SK-N-SH (cell line): ENCODE results near the gene RAD23A. TPM values are rescaled to one million over a fixed set of nuclear protein-coding genes. Genes with fewer than 3 reads are reported as not detected.

Source experiments
- CTCF ChIA-PET: fragments of 300-600, 350-600 bp; formaldehyde crosslinking; extraction: SDS; loops from one replicate; lab custom pipeline; 2021; lab: Yijun Ruan, JAX
- POLR2A ChIA-PET: fragments of 350-600 bp; sonication (Branson Sonifier 250); formaldehyde crosslinking; extraction: SDS; loops from one replicate; lab custom pipeline; 2020; ENCODE audit warnings: antibody characterized with exemption, inconsistent platforms; lab: Yijun Ruan, JAX
- DNase-seq: peaks from one replicate; pipeline ENCODE4 v3.0.0; 2012
- H2AFZ ChIP-seq: fragments of 200-600 bp; sonication (generic); 2 replicates; pipeline ENCODE4 v1.8.1; 2016; ENCODE audit warnings: antibody characterized with exemption, mild to moderate bottlenecking, low read depth
- H3F3A ChIP-seq: fragments of 200-600 bp; sonication (generic); replicated peaks from 2 replicates; pipeline ENCODE3; 2016; ENCODE audit warnings: antibody characterized with exemption, mild to moderate bottlenecking; ENCODE audit not compliant: insufficient read depth
- H3K27ac ChIP-seq, 2 experiments: fragments of 200-500 bp in 1 of 2; fragments of 200-600 bp in 1 of 2; sonication (Bioruptor generic) in 1 of 2; sonication (generic), shearing (Covaris generic) in 1 of 2; 2 replicates each; pipeline versions ENCODE4 v1.5.1 to v1.6.1; 2014 to 2016; ENCODE audit warnings: low read depth in 2 of 2, inconsistent platforms in 1 of 2, low read length in 1 of 2, mild to moderate bottlenecking in 1 of 2, mixed read lengths in 1 of 2
- H3K27me3 ChIP-seq: fragments of 200-600 bp; sonication (generic), shearing (Covaris generic); 2 replicates; pipeline ENCODE4 v1.6.1; 2016; ENCODE audit warnings: mixed run types; ENCODE audit not compliant: insufficient read depth
- H3K36me3 ChIP-seq, 2 experiments: fragments of 200-500 bp in 1 of 2; fragments of 200-600 bp in 1 of 2; sonication (Bioruptor generic) in 1 of 2; sonication (generic) in 1 of 2; replicated peaks in 1 of 2; 2 replicates each; pipeline versions ENCODE3 to v1.5.1; 2014 to 2016; ENCODE audit warnings: low read length in 1 of 2, mild to moderate bottlenecking in 1 of 2; ENCODE audit not compliant: insufficient read depth in 2 of 2, control insufficient read depth in 1 of 2
- H3K4me1 ChIP-seq, 2 experiments: fragments of 200-500 bp in 1 of 2; fragments of 200-600 bp in 1 of 2; sonication (Bioruptor generic) in 1 of 2; sonication (generic), shearing (Covaris generic) in 1 of 2; 2 replicates each; pipeline versions ENCODE4 v1.5.1 to v1.6.1; 2014 to 2016; ENCODE audit warnings: low read depth in 1 of 2, low read length in 1 of 2, mixed run types in 1 of 2; ENCODE audit not compliant: insufficient read depth in 2 of 2, control insufficient read depth in 1 of 2
- H3K4me2 ChIP-seq: fragments of 200-600 bp; sonication (generic), shearing (Covaris generic); 2 replicates; pipeline ENCODE4 v1.6.1; 2017; ENCODE audit warnings: mixed run types
- H3K4me3 ChIP-seq, 2 experiments: fragments of 200-500 bp in 1 of 2; fragments of 200-600 bp in 1 of 2; sonication (Bioruptor generic) in 1 of 2; sonication (generic), shearing (Covaris generic) in 1 of 2; 2 replicates each; pipeline versions ENCODE4 v1.5.1 to v1.8.1; 2014 to 2016; ENCODE audit warnings: low read depth in 2 of 2, inconsistent platforms in 1 of 2, low read length in 1 of 2, mild to moderate bottlenecking in 1 of 2, mixed read lengths in 1 of 2, moderate library complexity in 1 of 2
- H3K79me2 ChIP-seq: fragments of 200-600 bp; sonication (generic); 2 replicates; pipeline ENCODE4 v1.8.1; 2017; ENCODE audit warnings: mild to moderate bottlenecking; ENCODE audit not compliant: insufficient read depth
- H3K9ac ChIP-seq: fragments of 200-600 bp; sonication (generic); 2 replicates; pipeline ENCODE4 v1.6.1; 2017; ENCODE audit warnings: mixed run types
- H3K9me2 ChIP-seq: fragments of 200-600 bp; sonication (generic); 2 replicates; pipeline ENCODE4 v1.6.1; 2017; ENCODE audit warnings: mixed run types
- H3K9me3 ChIP-seq: fragments of 200-600 bp; sonication (generic); 2 replicates; pipeline ENCODE4 v1.6.1; 2017; ENCODE audit warnings: mixed run types, mild to moderate bottlenecking, moderate library complexity
- H4K20me1 ChIP-seq: fragments of 200-600 bp; sonication (generic); 2 replicates; pipeline ENCODE4 v1.6.1; 2017; ENCODE audit warnings: mild to moderate bottlenecking, mixed run types; ENCODE audit not compliant: insufficient read depth
- CHD2 ChIP-seq: fragments of 150-350 bp; IDR thresholded peaks from 2 replicates; pipeline ENCODE4 v1.6.1; 2018; ENCODE audit warnings: low read length; ENCODE audit not compliant: partially characterized antibody
- FOXJ3 ChIP-seq: sonication (generic); formaldehyde crosslinking; IDR thresholded peaks from 2 replicates; pipeline ENCODE4 v1.5.1; 2020; ENCODE audit warnings: mild to moderate bottlenecking, missing genetic modification reagents
- GABPA ChIP-seq: IDR thresholded peaks from 2 replicates; pipeline ENCODE4 v1.4.0; 2012; ENCODE audit warnings: low read depth, mild to moderate bottlenecking
- GATA2 ChIP-seq: sonication (generic); formaldehyde crosslinking; IDR thresholded peaks from 2 replicates; pipeline ENCODE4 v1.5.0; 2020; ENCODE audit warnings: mild to moderate bottlenecking, missing genetic modification reagents
- JUND ChIP-seq: IDR thresholded peaks from 2 replicates; pipeline ENCODE4 v1.4.0; 2012
- RAD21 ChIP-seq: IDR thresholded peaks from 2 replicates; pipeline ENCODE4 v1.6.1; 2012; ENCODE audit warnings: mild to moderate bottlenecking, low read length
- YY1 ChIP-seq: IDR thresholded peaks from 2 replicates; pipeline ENCODE4 v1.4.0; 2012; ENCODE audit warnings: low read depth, mild to moderate bottlenecking
- WGBS: methylation state at CpG from one replicate; pipeline ENCODE4 v1.1.6; 2017; ENCODE audit warnings: low lambda C conversion rate; 5-methylcytosine and 5-hydroxymethylcytosine counted together
- polyA plus RNA-seq, 3 experiments: library from polyadenylated mRNA; depleted of rRNA; stranded (reverse); fragments of >200 nt; gene quantifications; 2 replicates each; pipeline ENCODE4 v1.2.3, GENCODE V29; 2012
- TF ChIP-seq, protein P1 (sequence below): IDR thresholded peaks from 2 replicates; pipeline ENCODE4 v1.4.0; 2012; ENCODE audit warnings: low read depth, borderline replicate concordance

Gene RAD23A
- polyA plus RNA-seq, 1 of the 3 experiments (the other 2 are of a cell fraction), result 116 TPM

DNA sequence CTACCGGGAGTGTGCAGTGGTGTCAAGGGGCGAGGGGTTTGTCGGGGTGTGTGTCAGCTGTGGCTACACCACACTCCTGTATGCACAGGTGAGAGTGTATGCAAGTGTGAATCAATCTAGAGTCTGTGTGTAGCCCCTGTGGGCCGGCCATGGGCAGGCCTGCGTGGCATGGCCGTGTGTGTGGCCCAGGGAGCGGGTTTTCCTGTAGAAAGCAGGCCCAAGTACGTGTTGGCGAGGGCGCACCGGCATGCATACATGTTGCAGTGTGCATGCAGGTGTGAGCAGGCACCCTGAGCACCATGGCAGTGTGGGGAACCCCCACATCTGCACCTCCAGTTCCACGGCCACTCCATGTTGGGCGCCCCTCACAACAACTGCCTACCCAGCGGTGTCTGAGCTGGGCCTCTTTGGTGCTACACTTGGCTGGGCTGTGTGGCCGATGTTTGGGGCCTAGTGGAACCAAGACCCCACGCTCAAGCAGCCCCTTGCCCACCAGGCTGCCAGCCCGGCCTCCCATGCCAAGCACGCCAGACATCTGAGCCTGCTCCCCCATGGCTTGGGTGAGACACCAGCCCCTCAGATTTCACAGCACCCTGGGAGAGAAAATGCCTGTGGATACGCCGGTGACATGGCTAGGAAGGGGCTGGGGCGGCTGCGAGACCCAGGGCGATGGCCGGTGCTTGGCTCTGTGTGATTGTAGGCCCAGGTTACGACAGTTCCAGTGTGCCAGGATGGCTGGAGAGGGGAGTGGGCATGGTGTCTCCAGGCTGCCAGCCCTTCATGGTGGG lies 51.7 kb downstream of the RAD23A start:
- Histone ChIP-seq H3K27ac (no peak overlapping the region), H3K4me1 (peaks cover 0 to 17% of the 10 kb centered on the region in 2 experiments; a peak in 1 of 4 replicates), H3K36me3 (no peaks in the 10 kb centered on the region), H3K4me3 (peak overlapping the region in 1 of 2 experiments; percentile 76; a peak in 1 of 4 replicates), H2AFZ (no peak overlapping the region), H3K4me2 (peak overlapping the region; percentile 92), H3K9me3 (no peaks in the 10 kb centered on the region), H3F3A (peaks cover 3% of the 10 kb centered on the region), H3K79me2 (peaks cover 40% of the 10 kb centered on the region), H3K9ac (no peak overlapping the region), H3K27me3 (no peaks in the 10 kb centered on the region), H3K9me2 (no peaks in the 10 kb centered on the region), H4K20me1 (peaks cover 9% of the 10 kb centered on the region; the same call in 1 of the 2 replicates)
- DNase-seq, result no peak
- CTCF ChIA-PET, result interaction anchor here (1.0 to 2.5 kb wide), 6 partner anchors 14 to 97 kb away, joined by 3 to 12 read pairs (median 5); no protein-coding TSS in a partner anchor
- 97% methylated on average over 19 of the region's 25 CpGs for WGBS
- TF ChIP-seq RAD21 (no peak), CHD2 (no peak), GATA2 (CRISPR knock-in tag) (no peak), YY1 (no peak), GABPA (no peak)
- TF ChIP-seq, protein P1, sequence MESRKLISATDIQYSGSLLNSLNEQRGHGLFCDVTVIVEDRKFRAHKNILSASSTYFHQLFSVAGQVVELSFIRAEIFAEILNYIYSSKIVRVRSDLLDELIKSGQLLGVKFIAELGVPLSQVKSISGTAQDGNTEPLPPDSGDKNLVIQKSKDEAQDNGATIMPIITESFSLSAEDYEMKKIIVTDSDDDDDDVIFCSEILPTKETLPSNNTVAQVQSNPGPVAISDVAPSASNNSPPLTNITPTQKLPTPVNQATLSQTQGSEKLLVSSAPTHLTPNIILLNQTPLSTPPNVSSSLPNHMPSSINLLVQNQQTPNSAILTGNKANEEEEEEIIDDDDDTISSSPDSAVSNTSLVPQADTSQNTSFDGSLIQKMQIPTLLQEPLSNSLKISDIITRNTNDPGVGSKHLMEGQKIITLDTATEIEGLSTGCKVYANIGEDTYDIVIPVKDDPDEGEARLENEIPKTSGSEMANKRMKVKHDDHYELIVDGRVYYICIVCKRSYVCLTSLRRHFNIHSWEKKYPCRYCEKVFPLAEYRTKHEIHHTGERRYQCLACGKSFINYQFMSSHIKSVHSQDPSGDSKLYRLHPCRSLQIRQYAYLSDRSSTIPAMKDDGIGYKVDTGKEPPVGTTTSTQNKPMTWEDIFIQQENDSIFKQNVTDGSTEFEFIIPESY, result no peak
- POLR2A ChIA-PET, result no interaction called here

DNA sequence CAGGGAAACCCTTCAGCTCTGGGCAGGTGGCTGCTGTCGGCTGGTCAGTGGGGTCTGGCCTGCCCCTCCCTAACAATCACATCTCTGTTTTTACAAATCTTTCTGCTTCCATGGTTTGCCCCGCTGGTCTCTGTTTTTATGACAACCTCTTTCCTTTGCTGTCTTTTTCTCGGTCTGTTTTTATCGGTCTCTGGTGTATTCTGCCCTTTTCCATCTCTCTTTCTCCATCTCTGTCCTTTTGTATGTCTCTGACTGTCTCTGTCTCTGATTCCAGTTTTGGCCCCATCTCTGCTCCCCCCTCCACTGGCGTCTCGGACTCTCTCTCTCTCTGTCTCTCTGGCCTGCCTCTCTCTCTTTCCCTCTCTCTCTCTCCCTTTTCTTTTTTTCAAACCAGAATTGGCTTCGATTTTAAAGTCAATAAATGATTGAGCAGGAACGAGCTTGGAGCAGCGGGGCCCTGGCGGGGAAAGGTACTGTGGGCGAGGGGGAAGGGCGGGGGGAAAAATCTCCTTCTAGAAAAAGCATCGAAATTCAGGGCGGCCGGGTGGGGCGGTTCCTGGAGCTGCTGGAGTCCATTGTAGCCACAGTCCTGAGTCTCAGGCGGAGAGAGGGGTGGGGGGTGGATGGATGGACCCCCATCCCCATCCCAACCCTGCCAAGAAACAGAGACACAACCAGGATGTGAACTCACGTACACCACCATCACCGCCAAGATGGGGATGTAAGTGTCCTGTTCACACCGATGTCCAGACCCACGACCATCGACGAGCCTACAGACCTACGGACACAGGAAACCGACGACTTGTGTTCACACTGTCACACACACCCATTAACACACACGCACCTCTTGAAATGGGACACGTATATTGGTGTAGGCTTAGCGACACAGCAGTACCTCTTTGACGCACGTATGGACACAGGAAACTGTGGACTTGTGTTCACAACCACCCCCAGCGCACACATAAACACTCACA lies 52.6 kb downstream of the RAD23A start:
- H4K20me1 ChIP-seq, result peaks cover 9% of the 10 kb centered on the region; the same call in 1 of the 2 replicates
- H3K4me1 ChIP-seq, result peaks cover 0 to 17% of the 10 kb centered on the region in 2 experiments; a peak in 1 of 4 replicates
- H3K79me2 ChIP-seq, result peaks cover 42% of the 10 kb centered on the region
- CTCF ChIA-PET, result interaction anchor here (1.0 to 2.5 kb wide), 7 partner anchors 15 to 96 kb away, joined by 3 to 12 read pairs (median 4); no protein-coding TSS in a partner anchor
- no peak overlapping the region for H3K27ac ChIP-seq
- DNase-seq, result no peak
- H3K4me2 ChIP-seq, result no peak overlapping the region
- H3K27me3 ChIP-seq, result no peaks in the 10 kb centered on the region
- TF ChIP-seq JUND (no peak), FOXJ3 (CRISPR knock-in tag) (no peak)
- TF ChIP-seq, protein P1, result no peak
- no peaks in the 10 kb centered on the region for H3K36me3 ChIP-seq
- 94% methylated on average over 31 of the region's 32 CpGs for WGBS
- H3K4me3 ChIP-seq, result no peak overlapping the region
- no peaks in the 10 kb centered on the region for H3F3A ChIP-seq
- POLR2A ChIA-PET, result no interaction called here
- no peaks in the 10 kb centered on the region for H3K9me3 ChIP-seq
- no peak overlapping the region for H2AFZ ChIP-seq
- H3K9ac ChIP-seq, result no peak overlapping the region
- no peaks in the 10 kb centered on the region for H3K9me2 ChIP-seq
